ENCODE results near the gene KHSRP.

The KHSRP gene

GRCh38 chr19:6424195-6424938, at the start of gene KHSRP:
KHSRP (minus strand) TSS chr19:6424811; CDS start chr19:6424701, 110 bp downstream.
- peak in 1 of 2 donors; percentile 38 for DNase-seq (ENCODE audit: low read depth in 1 of 2, low spot score in 1 of 2)

- no peak for DNase-seq (ENCODE audit: low read depth in 1 of 2, low spot score in 1 of 2)
Observed at GRCh38 chr19:6473647-6474046, 49.0 kb upstream of the KHSRP start.

GRCh38 chr19:6472713-6473112, 48.1 kb upstream of the KHSRP start:
- DNase-seq (ENCODE audit: low read depth in 1 of 2, low spot score in 1 of 2), result no peak

- DNase-seq (ENCODE audit: low read depth in 1 of 2, low spot score in 1 of 2), result no peak
Observed at GRCh38 chr19:6471076-6471475, 46.5 kb upstream of the KHSRP start.

- no peak for DNase-seq (ENCODE audit: low read depth in 1 of 2, low spot score in 1 of 2)
Observed at GRCh38 chr19:6470173-6470572, 45.6 kb upstream of the KHSRP start.

DNA sequence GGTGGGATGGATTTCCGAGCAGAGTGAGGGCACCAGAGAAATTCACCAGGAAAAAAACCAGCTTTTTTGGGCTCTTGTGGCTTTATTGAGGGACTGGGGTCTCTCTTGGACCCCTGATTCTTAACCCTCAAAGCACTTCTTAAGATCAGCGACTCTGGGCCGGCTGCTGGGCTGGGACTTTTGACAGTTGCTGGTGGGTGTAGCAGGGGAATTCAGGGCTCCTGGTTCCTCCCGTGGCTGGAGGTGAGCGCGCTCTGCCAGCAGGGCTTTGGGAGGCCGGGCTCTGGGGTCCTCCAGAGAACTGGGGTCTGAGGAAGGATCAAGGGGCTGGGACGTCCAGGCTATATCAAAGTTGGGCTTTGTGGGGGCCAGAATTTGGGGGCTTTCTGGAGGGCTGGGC, 42.8 kb upstream of the KHSRP start:
- no peak for DNase-seq (ENCODE audit: low read depth in 1 of 2, low spot score in 1 of 2)

DNA sequence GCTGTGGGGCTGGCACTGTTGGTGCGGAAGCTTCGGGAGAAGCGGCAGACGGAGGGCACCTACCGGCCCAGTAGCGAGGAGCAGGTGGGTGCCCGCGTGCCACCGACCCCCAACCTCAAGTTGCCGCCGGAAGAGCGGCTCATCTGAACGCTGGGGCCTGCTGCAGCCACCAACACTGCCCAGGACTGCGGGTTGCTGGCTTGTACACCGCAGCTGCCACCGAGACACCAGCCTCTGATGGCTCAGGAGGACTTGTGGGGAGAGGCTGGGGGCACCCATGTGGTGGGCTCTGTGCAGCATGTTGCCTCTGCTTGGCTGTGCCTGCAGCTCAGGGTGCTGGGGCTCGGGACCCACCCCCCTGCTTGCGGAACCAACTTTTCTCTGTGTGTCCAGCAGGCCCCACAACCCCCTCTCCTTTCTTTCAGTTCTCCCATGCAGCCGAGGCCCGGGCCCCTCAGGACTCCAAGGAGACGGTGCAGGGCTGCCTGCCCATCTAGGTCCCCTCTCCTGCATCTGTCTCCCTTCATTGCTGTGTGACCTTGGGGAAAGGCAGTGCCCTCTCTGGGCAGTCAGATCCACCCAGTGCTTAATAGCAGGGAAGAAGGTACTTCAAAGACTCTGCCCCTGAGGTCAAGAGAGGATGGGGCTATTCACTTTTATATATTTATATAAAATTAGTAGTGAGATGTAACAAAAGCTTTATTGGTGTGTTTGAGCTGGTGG, 42.1 kb upstream of the KHSRP start:
- no peak for DNase-seq (ENCODE audit: low read depth in 1 of 2, low spot score in 1 of 2)

GRCh38 chr19:6465663-6466062, 41.1 kb upstream of the KHSRP start:
- no peak for DNase-seq (ENCODE audit: low read depth in 1 of 2, low spot score in 1 of 2)

GRCh38 chr19:6465006-6465405, 40.4 kb upstream of the KHSRP start:
- no peak for DNase-seq (ENCODE audit: low read depth in 1 of 2, low spot score in 1 of 2)

DNA sequence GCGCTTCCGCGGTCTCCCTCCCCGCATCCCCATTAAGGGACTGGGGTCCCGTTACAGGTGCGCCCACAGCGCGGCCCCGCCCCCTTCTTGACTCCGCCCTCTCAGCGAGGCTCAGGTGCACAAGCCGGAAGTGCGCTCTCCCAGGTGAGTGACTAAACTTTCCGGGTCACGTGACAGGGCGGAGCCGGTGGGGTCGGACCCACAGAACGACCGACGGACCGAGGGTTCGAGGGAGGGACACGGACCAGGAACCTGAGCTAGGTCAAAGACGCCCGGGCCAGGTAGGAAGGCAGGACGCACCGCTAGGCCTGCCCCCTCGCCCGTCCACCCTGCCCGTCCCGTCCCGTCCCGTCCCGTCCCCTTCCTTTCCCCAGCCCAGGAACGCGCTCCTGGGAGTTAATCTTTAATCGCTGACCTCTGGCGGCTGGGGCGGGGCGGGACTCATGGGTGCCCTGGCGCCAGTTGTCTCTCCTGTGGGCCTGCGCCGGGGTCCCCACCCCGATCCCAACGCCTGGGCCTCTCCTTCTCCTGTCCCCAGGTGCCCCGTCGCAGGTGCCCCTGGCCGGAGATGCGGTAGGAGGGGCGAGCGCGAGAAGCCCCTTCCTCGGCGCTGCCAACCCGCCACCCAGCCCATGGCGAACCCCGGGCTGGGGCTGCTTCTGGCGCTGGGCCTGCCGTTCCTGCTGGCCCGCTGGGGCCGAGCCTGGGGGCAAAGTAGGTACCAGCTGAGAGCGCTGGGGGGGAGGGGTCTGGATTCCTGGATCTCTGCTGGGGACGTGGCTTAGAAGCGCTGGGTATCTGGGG, 39.7 kb upstream of the KHSRP start, which contains the start of gene CRB3:
Gene CRB3, plus strand, starts transcription at position 202 of the 804 bp plus-strand sequence. Its CDS starts 431 bp downstream, at position 633.
- DNase-seq (ENCODE audit: low read depth in 1 of 2, low spot score in 1 of 2), result peak in 1 of 2 donors; percentile 15

- DNase-seq (ENCODE audit: low read depth in 1 of 2, low spot score in 1 of 2), result peak; percentile 94 to 96
Observed at GRCh38 chr19:6460099-6460884, 35.7 kb upstream of the KHSRP start.

DNA sequence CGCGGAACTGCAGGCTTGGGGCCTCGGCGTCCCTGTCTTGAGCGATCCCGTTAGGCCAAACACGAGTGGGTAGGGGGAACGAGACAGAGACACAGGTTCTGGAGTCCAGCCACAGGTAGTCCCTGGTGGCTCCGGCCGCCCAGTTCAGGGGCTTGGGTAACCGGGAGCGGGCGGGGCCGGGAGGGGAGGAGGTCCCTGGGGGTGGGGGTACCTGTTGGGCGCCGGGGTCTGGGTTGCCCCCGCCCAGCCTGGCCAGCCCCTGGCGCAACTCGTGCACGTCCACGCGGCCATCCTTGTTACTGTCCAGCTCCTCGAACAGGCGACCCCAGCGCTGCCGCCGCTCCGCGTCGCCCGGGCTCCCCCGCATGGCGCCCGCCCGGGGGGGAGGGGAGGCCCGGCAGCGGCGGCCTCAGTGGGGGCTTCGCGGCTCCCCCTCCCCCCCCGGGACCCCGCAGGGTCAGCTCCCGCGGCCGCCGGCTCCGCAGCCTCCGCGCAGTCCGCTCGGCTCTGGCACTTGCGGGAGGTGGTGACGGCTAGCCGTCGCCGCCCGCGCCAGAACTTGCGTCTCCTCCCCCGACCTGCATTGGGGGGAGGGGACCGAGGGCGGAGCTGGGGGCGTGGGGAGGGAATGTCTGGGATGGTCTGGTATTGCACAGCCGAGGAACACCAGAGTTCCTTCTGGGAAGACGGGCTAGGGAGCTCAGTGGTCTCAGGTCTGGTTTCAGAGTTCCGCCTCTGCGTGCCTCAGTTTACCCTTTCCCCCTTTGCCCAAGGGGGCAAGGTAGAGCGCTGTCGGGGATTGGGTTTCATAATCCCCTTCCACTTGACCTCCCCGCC, 34.9 kb upstream of the KHSRP start, which contains the start of gene SLC25A23:
Gene SLC25A23, minus strand, starts transcription at position 531 of the 837 bp plus-strand sequence. Its CDS starts 164 bp downstream, at position 367.
- peak; percentile 15 to 48 for DNase-seq (ENCODE audit: low read depth in 1 of 2, low spot score in 1 of 2)

GRCh38 chr19:6458695-6459261, 34.2 kb upstream of the KHSRP start:
- no peak for DNase-seq (ENCODE audit: low read depth in 1 of 2, low spot score in 1 of 2)

DNA sequence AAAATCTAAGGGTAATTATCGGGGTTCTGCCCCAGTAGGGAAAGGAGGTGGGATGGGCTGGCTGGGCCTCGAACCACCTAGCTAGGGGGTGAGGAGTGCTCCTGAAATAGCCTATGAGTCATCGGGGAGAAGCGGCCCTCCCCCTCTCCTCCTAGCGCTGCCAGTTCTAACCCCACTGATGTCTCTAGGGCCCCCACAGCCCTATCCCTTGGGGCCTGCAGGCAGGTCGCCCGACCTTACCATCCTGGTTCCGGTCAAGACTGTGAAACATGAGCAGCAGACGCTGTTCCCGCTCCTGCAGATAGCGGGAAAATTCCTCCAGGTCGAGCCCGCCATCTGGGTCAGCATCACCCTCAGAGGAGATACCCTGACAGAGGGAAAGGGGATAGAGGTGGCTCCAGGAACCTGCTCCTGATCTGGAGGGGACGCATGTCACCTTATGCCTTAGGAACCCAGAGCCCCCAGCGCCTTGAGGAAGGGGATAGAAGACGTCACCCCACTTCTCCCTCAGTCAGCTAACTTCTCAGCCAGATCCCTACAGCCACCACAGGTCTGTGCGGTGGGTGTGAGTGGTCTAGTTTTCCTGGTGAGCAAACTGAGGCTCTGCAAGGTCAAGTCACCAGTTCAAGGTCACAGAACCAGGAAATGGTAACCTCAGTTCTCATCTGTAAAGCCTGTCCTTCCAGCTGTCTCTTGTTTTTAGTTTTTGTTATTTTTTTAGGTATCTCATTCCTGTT, 33.5 kb upstream of the KHSRP start:
- DNase-seq (ENCODE audit: low read depth in 1 of 2, low spot score in 1 of 2), result no peak

DNA sequence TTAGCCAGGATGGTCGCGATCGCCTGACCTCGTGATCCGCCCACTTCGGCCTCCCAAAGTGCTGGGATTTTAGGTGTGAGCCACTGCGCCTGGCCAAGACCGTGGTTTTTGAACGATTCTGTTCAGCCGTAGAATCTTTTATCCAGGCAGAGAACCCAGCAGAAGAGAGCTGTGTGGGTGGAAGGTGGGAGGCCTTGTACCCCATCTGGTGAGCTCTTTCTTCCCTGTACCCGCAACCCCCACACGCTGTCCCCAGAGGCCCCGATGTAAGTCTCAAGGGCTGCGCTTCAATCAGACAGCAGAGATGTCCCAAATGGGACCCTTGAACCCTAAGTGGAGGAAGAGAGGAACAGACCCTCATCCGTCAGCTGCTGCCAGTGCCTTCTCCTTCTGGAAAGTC, 31.3 kb upstream of the KHSRP start:
- no peak for DNase-seq (ENCODE audit: low read depth in 1 of 2, low spot score in 1 of 2)

DNA sequence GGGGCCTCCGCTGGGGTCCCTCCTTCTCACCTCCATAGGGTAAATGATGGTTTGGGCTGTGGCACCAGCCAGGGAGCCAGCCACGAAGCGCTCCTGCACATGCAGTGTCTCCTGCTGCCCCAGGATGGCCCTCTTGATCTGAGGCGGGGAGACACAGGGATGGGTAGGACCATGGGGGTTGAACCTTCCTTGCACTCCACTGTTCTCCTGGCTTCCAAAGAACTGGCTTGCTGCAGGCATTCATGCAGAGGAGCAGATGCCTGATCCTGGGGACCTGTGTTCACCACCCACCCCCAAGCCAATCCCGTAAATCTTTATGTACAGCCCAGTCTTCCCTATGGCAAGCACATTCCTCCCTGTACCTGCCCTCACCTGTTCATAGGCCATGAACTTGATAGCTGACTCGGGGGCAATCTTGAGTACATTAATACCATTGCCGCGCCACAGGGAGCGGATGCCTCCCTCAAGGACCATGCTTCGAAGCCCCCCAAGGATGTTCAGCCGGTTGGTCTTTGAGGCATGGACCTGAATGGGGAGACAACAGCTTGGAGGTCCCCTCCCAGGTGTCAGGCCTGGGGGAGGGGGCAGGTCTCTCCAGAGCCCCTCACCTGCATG, 29.4 kb upstream of the KHSRP start:
- no peak for DNase-seq (ENCODE audit: low read depth in 1 of 2, low spot score in 1 of 2)

DNA sequence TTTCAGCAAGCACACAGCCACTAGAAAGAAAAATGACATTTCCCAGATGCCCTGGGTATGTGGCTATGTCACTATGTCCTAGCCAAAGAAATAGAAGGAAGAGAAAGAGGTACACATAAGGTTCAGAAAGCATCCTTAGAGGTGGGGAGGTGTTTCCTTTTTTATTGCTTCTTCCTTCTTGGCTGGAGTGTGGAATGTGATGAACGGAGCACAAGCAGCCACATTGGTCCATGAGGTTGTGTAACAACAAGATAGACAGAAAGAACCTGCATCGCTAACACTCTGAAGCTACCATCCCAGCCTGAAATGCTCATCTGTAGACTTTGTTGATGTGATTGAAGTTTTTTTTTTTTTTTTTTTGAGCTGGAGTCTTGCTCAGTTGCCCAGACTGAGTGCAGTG, 28.3 kb upstream of the KHSRP start:
- no peak for DNase-seq (ENCODE audit: low read depth in 1 of 2, low spot score in 1 of 2)

DNA sequence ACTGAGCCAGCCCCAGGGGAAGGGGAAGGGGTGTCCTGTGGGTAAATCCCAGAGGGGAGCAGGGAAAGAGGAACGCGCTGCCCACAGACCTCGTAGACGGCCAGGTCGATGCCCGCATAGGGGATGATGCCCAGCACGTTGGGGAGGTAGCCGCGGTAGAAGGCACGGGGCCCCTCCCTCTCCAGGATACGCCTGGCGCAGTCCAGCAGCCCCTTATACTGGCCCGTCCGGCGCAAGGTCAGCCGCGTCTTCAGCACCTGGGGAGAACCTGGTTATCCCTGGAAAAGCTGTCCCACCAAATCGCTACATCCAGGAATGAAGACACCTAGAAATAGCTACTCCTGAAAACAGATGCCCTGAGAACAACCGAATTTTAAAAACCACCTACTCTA, 27.6 kb upstream of the KHSRP start:
- DNase-seq (ENCODE audit: low read depth in 1 of 2, low spot score in 1 of 2), result no peak
